HG03025 (cell line): ENCODE measurements around the gene CRYBB2.
"Not testable (repeated sequence)": the region's sequence is repeated elsewhere in the genome, so short reads cannot be mapped to it uniquely, and the experiment has no call there.

Source experiments
- ATAC-seq: cut with Tn5 transposase; IDR thresholded peaks from one replicate; pipeline ENCODE4 v1.9.1; 2021; ENCODE audit warnings: mild to moderate bottlenecking, moderate library complexity; ENCODE audit not compliant: unreplicated experiment, low FRiP score

The CRYBB2 gene, protein sequence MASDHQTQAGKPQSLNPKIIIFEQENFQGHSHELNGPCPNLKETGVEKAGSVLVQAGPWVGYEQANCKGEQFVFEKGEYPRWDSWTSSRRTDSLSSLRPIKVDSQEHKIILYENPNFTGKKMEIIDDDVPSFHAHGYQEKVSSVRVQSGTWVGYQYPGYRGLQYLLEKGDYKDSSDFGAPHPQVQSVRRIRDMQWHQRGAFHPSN

GRCh38 chr22:25219211-25219689, at the start of gene CRYBB2:
TSS of gene CRYBB2 (plus strand) at chr22:25219639. CDS start at chr22:25221430, 1,791 bp downstream.
- no peak for ATAC-seq

- ATAC-seq = no peak
These were observed 48.9 kb upstream of the CRYBB2 start for GRCh38 chr22:25170426-25170980.

- no peak for ATAC-seq
These were observed 47.3 kb upstream of the CRYBB2 start for GRCh38 chr22:25172153-25172552.

DNA sequence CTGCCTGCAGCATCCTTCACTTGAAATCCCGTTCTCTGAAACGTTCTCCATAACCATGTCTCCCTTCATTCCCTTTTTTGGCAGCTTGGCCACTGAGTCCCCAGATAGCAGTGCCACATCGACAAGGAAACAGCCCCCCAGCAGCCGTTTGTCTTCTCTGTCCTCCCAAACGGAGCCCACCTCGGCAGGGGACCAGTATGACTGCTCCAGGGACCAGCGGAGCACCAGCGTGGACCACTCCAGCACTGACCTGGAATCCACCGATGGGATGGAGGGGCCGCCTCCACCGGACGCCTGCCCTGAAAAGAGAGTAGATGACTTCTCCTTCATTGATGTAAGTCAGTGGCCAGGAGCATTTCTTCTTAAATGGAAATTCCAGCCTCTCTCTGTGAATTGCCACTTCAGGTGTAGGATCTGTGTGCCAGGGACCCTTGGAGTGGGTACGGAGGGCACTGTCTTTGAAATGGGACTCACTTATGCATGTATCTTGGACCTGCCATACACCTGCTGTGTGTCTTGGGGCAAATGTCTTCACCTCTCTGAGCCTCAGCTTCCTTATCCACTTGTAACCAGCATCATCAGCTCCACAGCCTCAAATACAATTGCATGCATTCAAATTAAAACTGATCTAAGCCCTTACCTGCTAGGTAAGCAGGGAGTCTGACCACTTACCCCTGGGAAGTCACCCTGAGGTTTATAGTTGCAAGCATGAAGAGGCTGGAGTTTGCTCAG, 45.1 kb upstream of the CRYBB2 start:
- no peak for ATAC-seq

DNA sequence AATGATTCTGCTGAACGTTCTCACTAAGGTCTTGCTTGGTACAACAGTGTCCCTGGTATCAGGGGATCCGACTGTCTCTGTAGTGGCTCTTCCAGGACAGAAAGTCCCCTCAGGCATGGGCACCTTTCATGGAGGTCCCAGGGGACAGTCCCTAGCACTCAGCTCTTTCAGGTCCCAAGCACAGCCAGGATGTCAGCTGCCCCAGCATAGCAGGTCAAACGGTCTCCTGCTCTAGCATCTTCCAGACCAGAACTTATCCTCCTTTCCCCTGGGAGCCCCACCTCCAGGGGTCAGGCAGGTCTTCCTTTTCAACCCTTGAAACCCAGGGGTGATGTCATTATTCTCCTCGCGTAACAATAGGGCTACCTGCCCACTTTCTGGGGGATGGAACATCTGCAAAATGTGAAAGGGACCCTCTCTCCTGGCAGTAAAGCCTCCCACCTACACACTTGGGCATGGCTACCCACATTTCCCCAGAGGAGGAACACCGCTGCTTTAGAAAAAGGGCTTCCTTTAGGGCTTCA, 44.5 kb upstream of the CRYBB2 start:
- ATAC-seq = no peak

DNA sequence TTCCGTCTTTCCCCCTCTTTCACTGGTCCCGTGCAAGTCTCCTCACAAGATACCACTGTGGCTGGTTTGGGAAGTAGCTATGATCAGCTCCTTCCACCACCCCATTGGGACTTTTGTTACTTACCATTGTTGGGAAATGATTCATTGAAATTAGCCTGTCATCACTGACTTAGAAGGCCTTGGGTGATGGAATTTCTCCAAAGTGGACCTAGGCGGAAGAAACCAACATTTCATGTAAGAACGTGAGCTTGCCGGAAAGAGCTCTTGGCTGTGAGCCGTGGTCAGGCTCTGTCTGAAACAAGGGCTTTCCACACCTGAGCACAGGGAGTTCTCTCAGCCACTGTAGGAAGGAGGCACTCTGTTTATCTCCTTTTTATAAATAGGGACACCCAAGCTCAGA, 43.3 kb upstream of the CRYBB2 start:
- ATAC-seq = no peak

- ATAC-seq = no peak
These were observed 42.6 kb upstream of the CRYBB2 start for GRCh38 chr22:25176799-25177198.

DNA sequence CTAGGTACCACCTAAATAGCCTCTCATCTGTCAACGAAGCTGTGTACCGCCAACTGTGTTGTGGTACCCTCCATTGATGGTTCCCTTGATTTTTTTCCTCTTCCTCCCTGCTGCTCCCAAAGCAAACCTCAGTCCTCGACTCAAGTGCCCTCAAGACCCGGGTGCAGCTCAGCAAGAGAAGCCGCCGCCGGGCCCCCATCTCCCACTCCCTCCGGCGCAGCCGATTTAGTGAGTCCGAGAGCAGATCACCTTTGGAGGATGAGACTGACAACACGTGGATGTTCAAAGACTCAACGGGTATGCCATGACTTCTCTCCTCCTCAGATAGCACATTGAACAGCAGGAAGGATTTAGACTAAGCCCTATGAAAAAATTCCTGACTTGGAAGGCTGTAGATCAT, 42.2 kb upstream of the CRYBB2 start:
- ATAC-seq = no peak

DNA sequence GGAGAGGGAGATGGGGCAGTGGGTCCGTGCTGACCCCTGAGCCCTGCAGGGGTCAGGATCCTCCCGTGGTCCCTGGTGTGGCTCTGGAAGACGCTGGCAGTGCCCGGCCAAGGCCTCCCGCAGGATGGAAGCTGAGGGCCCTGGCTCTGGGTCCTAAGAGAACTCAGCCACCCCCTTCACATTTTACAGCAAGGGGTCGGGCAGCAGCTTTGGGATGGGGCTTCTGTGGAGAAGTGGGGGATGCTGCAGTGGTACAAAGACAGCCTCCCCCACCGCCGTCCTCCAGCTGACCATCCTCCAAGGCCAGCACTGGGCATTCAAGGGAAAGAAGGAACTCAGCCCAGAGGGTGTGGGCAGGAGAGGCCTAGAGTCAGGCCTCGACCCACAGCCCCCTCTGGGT, 41.5 kb upstream of the CRYBB2 start:
- ATAC-seq = no peak

DNA sequence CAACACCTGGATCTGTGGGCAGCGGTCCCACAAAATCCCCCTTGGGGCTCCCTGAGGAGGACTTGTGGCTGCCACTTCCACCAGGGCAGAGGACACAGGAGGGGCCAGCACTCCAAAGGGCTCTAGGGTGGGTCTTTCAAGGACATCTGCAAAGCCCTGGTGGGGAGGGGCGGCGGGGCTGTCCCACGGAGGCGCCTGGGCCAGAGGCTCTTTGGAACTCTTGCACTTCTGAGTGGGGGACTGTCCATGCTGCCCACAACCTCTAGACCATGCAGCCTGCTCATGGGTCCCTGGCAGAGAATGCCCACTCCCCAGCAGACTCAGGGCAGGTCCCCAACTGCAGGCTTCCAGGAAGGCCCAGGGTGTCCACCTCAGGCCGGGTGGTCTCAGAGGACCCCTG, 41.1 kb upstream of the CRYBB2 start:
- not testable (repeated sequence) for ATAC-seq

DNA sequence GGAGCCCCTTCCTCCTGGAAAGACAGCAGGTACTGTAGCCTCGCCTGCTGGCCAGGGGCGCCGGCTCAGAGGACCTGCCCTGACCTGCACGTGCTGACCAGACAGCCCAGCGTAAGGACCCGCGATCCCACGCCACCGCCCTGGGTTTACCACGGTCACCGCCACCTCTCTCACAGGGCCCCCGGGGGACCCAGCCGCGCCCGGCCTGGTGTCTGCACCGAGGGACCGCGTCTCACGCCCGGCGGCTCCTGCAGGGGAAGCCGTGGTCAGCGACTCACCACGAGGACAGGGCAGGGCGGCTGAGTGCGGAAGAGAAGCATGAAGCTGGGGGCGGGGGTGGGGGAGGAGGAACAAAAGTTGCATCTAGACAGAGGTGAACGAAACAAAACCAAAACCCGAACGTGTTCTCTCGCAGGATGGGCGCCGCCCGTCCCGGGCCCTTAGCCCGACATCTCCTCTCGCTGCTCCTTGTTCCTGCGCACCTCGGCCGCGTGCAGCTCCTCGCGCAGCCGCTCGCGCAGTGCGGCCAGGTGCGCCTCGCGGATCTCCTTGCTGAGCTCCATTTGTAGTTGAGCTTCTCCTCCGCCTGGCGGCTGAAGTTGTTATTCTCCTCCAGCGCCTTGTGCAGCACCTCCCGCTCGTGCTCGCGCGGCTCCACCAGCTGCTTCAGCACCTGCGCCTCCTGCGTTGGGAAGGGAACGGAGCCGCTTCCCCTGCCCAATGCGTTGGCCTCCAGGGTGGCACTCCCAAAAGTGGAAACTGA, 40.4 kb upstream of the CRYBB2 start:
- ATAC-seq = not testable (repeated sequence)

DNA sequence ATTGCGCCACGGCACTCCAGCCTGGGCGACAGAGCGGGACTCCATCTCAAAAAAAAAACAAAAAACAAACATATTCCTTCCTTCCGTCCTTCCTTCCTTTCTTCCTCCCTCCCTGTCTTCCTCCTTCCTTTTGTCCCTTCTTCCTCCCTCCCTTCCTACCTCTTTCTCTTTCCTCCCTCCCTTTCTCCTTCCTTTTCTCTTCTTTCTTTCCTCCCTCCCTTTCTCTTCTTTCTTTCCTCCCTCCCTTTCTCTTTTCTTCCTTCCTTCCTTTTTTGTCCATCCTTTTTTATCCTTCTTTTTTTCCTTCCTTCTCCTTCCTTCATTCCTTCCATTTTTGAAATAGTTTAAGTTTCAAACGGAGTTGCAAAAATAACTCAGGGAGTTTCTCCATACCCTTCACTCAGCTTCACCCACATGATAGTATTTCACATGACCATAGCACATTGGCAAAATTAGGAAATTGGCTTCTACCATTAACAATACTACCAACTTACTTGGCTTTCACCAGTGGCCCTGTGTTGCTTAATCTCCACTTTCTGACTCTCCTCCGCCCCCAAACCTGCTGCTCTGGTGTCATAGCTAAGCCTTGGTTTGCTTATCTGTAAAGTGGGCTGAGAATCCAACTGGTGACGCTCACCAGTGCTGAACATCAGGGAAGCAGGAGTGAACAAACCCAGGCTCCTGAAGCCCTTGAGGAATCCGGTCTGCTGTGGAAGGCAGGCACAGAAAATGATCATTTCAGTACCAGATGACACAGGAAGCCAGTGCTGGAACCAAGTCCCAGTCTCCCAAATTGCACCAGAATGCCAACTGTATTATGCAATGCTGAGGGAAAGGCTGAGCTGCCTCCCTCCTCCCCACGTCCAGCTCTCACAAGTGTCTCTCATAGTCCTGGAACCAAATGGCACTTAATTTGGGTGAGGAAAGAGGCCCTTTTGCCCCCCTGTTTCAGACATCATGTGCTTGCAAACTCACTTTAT, 37.0 kb upstream of the CRYBB2 start:
- ATAC-seq = no peak

DNA sequence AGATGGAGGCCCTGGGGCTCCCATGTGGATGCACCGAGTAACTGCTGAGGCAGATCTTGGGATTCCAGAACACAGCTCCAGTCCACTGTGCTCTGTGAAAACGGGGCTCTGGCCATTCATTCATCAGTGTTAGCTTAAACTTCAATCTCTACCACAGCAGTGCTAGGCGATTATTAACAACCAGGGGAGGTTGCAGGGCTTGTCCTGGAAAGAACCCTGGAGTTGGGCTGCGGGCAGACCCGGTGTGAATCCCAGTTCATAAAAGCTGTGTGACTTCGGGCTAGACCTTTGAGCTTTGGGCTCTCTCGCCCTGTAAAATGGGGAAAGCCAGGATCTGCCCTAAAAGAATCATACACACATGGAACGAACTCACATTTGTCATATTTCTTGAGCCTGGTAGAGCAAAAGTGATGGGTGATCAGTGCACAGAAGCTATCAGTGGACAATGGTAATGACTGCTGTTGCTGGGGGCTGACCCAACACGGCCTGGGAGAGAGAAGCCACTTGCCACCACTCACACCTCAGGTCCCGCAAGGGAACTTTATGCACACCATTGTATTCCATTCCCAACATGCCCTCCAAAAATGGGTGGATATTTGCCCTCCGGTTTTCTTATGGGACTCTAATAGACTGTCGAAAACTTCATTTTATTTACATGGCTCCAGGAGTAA, 35.4 kb upstream of the CRYBB2 start:
- no peak for ATAC-seq

- ATAC-seq = no peak
These were observed 33.3 kb upstream of the CRYBB2 start for GRCh38 chr22:25186140-25186539.

DNA sequence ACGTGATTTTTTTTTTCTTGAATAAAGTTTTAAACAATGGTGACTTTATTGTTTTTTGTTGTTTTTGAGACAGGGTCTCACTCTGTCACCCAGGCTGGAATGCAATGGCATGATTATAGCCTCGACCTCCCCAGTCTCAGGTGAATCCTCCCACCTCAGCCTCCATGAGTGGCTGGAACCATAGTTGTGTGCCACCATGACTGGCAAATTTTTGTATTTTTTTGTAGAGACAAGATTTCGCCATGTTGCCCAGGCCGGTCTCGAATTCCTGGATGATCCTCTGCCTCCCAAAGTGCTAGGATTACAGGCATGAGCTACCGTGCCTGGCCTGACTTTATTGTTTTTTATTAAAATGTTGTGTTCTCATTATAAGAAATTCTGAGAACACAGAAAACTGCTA, 32.0 kb upstream of the CRYBB2 start:
- no peak for ATAC-seq

GRCh38 chr22:25192406-25192805, 27.0 kb upstream of the CRYBB2 start:
- no peak for ATAC-seq

GRCh38 chr22:25193130-25193529, 26.3 kb upstream of the CRYBB2 start:
- no peak for ATAC-seq

DNA sequence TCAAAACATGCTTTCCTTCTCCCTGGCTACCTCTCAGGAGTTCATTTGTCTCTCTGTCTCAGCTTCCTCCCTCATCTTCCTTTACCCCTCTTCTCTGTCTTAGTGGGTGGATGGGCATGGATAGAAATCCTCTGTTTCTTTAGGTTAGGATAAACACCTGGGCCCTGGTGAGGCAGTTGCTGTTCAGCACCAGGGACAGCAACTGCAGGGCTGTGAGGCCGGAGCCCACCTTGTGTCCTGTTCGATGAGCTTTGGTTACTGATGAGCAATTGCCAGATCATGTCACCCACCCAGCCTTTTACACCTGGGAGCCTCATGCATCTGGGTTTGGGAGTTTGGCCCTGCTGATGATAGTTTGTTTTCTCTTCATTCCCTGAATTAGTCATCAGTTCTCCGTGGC, 25.9 kb upstream of the CRYBB2 start:
- no peak for ATAC-seq

- ATAC-seq = no peak
These were observed 23.1 kb upstream of the CRYBB2 start for GRCh38 chr22:25196326-25196725.
